Breast epithelium (tissue), 4 donors: ENCODE results near the gene IL22RA2. TPM values are rescaled to one million over a fixed set of nuclear protein-coding genes. Genes with fewer than 3 reads are reported as not detected.

Source experiments
- DNase-seq, 2 donors: peaks; one replicate each; pipeline ENCODE4 v3.0.0-alpha.2; 2019; ENCODE audit warnings: low spot score in 2 of 2
- H3K27ac ChIP-seq, 2 donors: fragments of 200-600 bp; sonication (generic) in 1 of 2; one replicate each; pipeline ENCODE4 v1.5.1; 2016 to 2019; ENCODE audit warnings: mild to moderate bottlenecking in 1 of 2
- H3K27me3 ChIP-seq, 2 donors: fragments of 200-600 bp; sonication (generic) in 1 of 2; one replicate each; pipeline versions ENCODE4 v1.5.1 to v1.6.0; 2017 to 2019; ENCODE audit warnings: control low read depth in 1 of 2, mild to moderate bottlenecking in 1 of 2
- H3K36me3 ChIP-seq: fragments of 200-600 bp; one replicate; pipeline ENCODE4 v1.5.1; 2019
- H3K4me1 ChIP-seq, 2 donors: fragments of 200-600 bp; sonication (generic); one replicate each; pipeline ENCODE4 v1.5.1; 2016 to 2019; ENCODE audit warnings: control low read depth in 1 of 2
- H3K4me3 ChIP-seq, 3 donors: fragments of 200-600 bp; sonication (generic); 1 replicate in 2 of 3; 2 replicates in 1 of 3; pipeline ENCODE4 v1.5.1; 2016 to 2019; ENCODE audit warnings: mild to moderate bottlenecking in 3 of 3, moderate library complexity in 2 of 3
- H3K9me3 ChIP-seq, 2 donors: fragments of 200-600 bp; sonication (generic) in 1 of 2; one replicate each; pipeline ENCODE4 v1.5.1; 2016 to 2019; ENCODE audit warnings: control low read depth in 1 of 2
- CTCF ChIP-seq, 3 donors: fragments of 450-650 bp; IDR thresholded peaks; one replicate each; pipeline ENCODE4 v1.5.1; 2016 to 2017; ENCODE audit warnings: antibody characterized with exemption in 3 of 3, mild to moderate bottlenecking in 3 of 3, moderate library complexity in 3 of 3
- POLR2A ChIP-seq: fragments of 450-650 bp; IDR thresholded peaks from one replicate; pipeline ENCODE4 v1.6.1; 2016; ENCODE audit warnings: antibody characterized with exemption, mild to moderate bottlenecking, moderate library complexity
- POLR2AphosphoS5 ChIP-seq, 3 donors: sonication (generic); formaldehyde crosslinking; IDR thresholded peaks; one replicate each; pipeline ENCODE4 v1.6.1; 2017; ENCODE audit warnings: antibody characterized with exemption in 3 of 3
- intact Hi-C: fragments of 100-400 bp; cut with DNase I; formaldehyde crosslinking; loops from one replicate; pipeline ENCODE4 v1.15.1; 2023; ENCODE audit warnings: low total_unique reads
- total RNA-seq, 3 donors: library from RNA; depleted of rRNA; stranded (reverse); fragments of >200 nt; gene quantifications; one replicate each; pipeline ENCODE4 v1.1.0, GENCODE V29; 2016

Gene IL22RA2
- total RNA-seq, 3 donors from 2014 or later, result 0.15 TPM; not detected in 2

- peaks cover 0 to 8% of the 10 kb centered on the region in 2 donors for H3K4me1 ChIP-seq
- no peak overlapping the region for H3K27ac ChIP-seq
- no peak overlapping the region for H3K4me3 ChIP-seq
- no peak for DNase-seq
- no peaks in the 10 kb centered on the region for H3K27me3 ChIP-seq
- intact Hi-C loops, result no loop called here
- no peaks in the 10 kb centered on the region for H3K36me3 ChIP-seq
- TF ChIP-seq POLR2AphosphoS5 (IDR thresholded peaks at IDR 0.05), result no peak
- TF ChIP-seq POLR2A, result no peak
- TF ChIP-seq CTCF (IDR thresholded peaks at IDR 0.05), result no peak
- H3K9me3 ChIP-seq, result no peaks in the 10 kb centered on the region
Observed at GRCh38 chr6:137166247-137167098, 7.0 kb downstream of the IL22RA2 start.

GRCh38 chr6:137165375-137166246, 7.8 kb downstream of the IL22RA2 start:
- Histone ChIP-seq H3K4me3 (no peak overlapping the region), H3K4me1 (peaks cover 0 to 11% of the 10 kb centered on the region in 2 donors), H3K36me3 (no peaks in the 10 kb centered on the region), H3K27me3 (no peaks in the 10 kb centered on the region), H3K27ac (peak overlapping the region; percentile 37 to 38), H3K9me3 (no peaks in the 10 kb centered on the region)
- DNase-seq, result no peak
- intact Hi-C loops, result no loop called here
- no peak for TF ChIP-seq POLR2A
- no peak for TF ChIP-seq POLR2AphosphoS5 (IDR thresholded peaks at IDR 0.05)
- TF ChIP-seq CTCF (IDR thresholded peaks at IDR 0.05), result no peak

- no peaks in the 10 kb centered on the region for H3K36me3 ChIP-seq
- no peak overlapping the region for H3K4me3 ChIP-seq
- TF ChIP-seq POLR2AphosphoS5 (IDR thresholded peaks at IDR 0.05) (no peak), POLR2A (no peak), CTCF (IDR thresholded peaks at IDR 0.05) (no peak)
- H3K27me3 ChIP-seq, result no peaks in the 10 kb centered on the region
- DNase-seq, result no peak
- H3K9me3 ChIP-seq, result no peaks in the 10 kb centered on the region
- H3K4me1 ChIP-seq, result peaks cover 0 to 11% of the 10 kb centered on the region in 2 donors
- peak overlapping the region in 1 of 2 donors; percentile 6 for H3K27ac ChIP-seq
- intact Hi-C loops, result no loop called here
Observed at GRCh38 chr6:137163732-137164318, 9.6 kb downstream of the IL22RA2 start.

- Histone ChIP-seq H3K9me3 (no peaks in the 10 kb centered on the region), H3K27me3 (no peaks in the 10 kb centered on the region), H3K4me3 (no peak overlapping the region), H3K4me1 (peaks cover 0 to 17% of the 10 kb centered on the region in 2 donors), H3K36me3 (no peaks in the 10 kb centered on the region), H3K27ac (no peak overlapping the region)
- TF ChIP-seq CTCF (IDR thresholded peaks at IDR 0.05), result no peak
- no peak for TF ChIP-seq POLR2A
- no peak for TF ChIP-seq POLR2AphosphoS5 (IDR thresholded peaks at IDR 0.05)
- no peak for DNase-seq
- intact Hi-C loops, result no loop called here
Observed at GRCh38 chr6:137162692-137163306, 10.6 kb downstream of the IL22RA2 start.
